ENCODE results near the gene ATRNL1.

The ATRNL1 gene

GRCh38 chr10:115898242-115898641 is 805.1 kb downstream of the ATRNL1 start:
- DNase-seq (ENCODE audit: low read depth): no peak

GRCh38 chr10:115902596-115902995 is 809.4 kb downstream of the ATRNL1 start:
- no peak for DNase-seq (ENCODE audit: low read depth)

- peak; percentile 6 for DNase-seq (ENCODE audit: low read depth)
Observed at GRCh38 chr10:115903207-115903606, 810.0 kb downstream of the ATRNL1 start.

GRCh38 chr10:115903845-115904244 is 810.7 kb downstream of the ATRNL1 start:
- no peak for DNase-seq (ENCODE audit: low read depth)

GRCh38 chr10:115909037-115909436 is 815.9 kb downstream of the ATRNL1 start:
- no peak for DNase-seq (ENCODE audit: low read depth)

- DNase-seq (ENCODE audit: low read depth): no peak
Observed at GRCh38 chr10:115909962-115910731, 817.0 kb downstream of the ATRNL1 start.

- DNase-seq (ENCODE audit: low read depth): no peak
Observed at GRCh38 chr10:115914475-115914874, 821.3 kb downstream of the ATRNL1 start.

GRCh38 chr10:115915429-115915828 is 822.3 kb downstream of the ATRNL1 start:
- no peak for DNase-seq (ENCODE audit: low read depth)

- no peak for DNase-seq (ENCODE audit: low read depth)
Observed at GRCh38 chr10:115918812-115919211, 825.6 kb downstream of the ATRNL1 start.

- no peak for DNase-seq (ENCODE audit: low read depth)
Observed at GRCh38 chr10:115921795-115922194, 828.6 kb downstream of the ATRNL1 start.

GRCh38 chr10:115931309-115931708 is 838.1 kb downstream of the ATRNL1 start:
- DNase-seq (ENCODE audit: low read depth): no peak

GRCh38 chr10:115932099-115932498 is 838.9 kb downstream of the ATRNL1 start:
- no peak for DNase-seq (ENCODE audit: low read depth)

- DNase-seq (ENCODE audit: low read depth): no peak
Observed at GRCh38 chr10:115933098-115933497, 839.9 kb downstream of the ATRNL1 start.

- DNase-seq (ENCODE audit: low read depth): no peak
Observed at GRCh38 chr10:115935731-115936130, 842.6 kb downstream of the ATRNL1 start.

- no peak for DNase-seq (ENCODE audit: low read depth)
Observed at GRCh38 chr10:115936926-115937767, 844.0 kb downstream of the ATRNL1 start.

GRCh38 chr10:115937768-115938056 is 844.5 kb downstream of the ATRNL1 start:
- DNase-seq (ENCODE audit: low read depth): no peak

GRCh38 chr10:115939101-115939854 is 846.1 kb downstream of the ATRNL1 start:
- DNase-seq (ENCODE audit: low read depth): no peak

- DNase-seq (ENCODE audit: low read depth): no peak
Observed at GRCh38 chr10:115941361-115941771, 848.2 kb downstream of the ATRNL1 start.

GRCh38 chr10:115942101-115942500 is 848.9 kb downstream of the ATRNL1 start:
- no peak for DNase-seq (ENCODE audit: low read depth)

GRCh38 chr10:115944538-115944937 is 851.4 kb downstream of the ATRNL1 start:
- no peak for DNase-seq (ENCODE audit: low read depth)

- DNase-seq (ENCODE audit: low read depth): no peak
Observed at GRCh38 chr10:115945701-115946445, 852.7 kb downstream of the ATRNL1 start.

GRCh38 chr10:115947104-115947503 is 853.9 kb downstream of the ATRNL1 start:
- peak; percentile 56 for DNase-seq (ENCODE audit: low read depth)

Data from GM04503 (cell line).